ENCODE measurements around the gene APP.
A peak's percentile ranks its signal among the peaks of the same experiment; 100 is the strongest.

APP gene

GRCh38 chr21:25974964-25975363 is 195.6 kb downstream of the APP start:
- H3K9me3 ChIP-seq (ENCODE audit: control insufficient read depth, insufficient read depth, low read length), result no peaks in the 10 kb centered on the region
- no peaks in the 10 kb centered on the region for H3K36me3 ChIP-seq (ENCODE audit: control insufficient read depth, low read length)

GRCh38 chr21:25970254-25970930 is 200.2 kb downstream of the APP start:
- H3K9me3 ChIP-seq (ENCODE audit: control insufficient read depth, insufficient read depth, low read length), result no peaks in the 10 kb centered on the region; the same call in 1 of the 2 replicates
- H3K27me3 ChIP-seq (ENCODE audit: control insufficient read depth, low read length), result no peaks in the 10 kb centered on the region
- peaks cover 5% of the 10 kb centered on the region; the same call in 1 of the 2 replicates for H3K36me3 ChIP-seq (ENCODE audit: control insufficient read depth, low read length)
- TF ChIP-seq EZH2phosphoT487 (IDR thresholded peaks at IDR 0.05; ENCODE audit: borderline replicate concordance, low read length), result no peak
- TF ChIP-seq CTCF (IDR thresholded peaks at IDR 0.05; ENCODE audit: low read depth, low read length, poor library complexity, severe bottlenecking), result no peak
- H3K27ac ChIP-seq (ENCODE audit: low read depth, low read length), result no peak overlapping the region
- H3K4me3 ChIP-seq (ENCODE audit: low read length), result no peak overlapping the region
- no peaks in the 10 kb centered on the region for H3K79me2 ChIP-seq (ENCODE audit: control insufficient read depth, low read length)
- no peaks in the 10 kb centered on the region for H4K20me1 ChIP-seq (ENCODE audit: control insufficient read depth, insufficient read depth, low read depth, low read length)
- no peak overlapping the region for H3K4me2 ChIP-seq (ENCODE audit: low read length)
- no peaks in the 10 kb centered on the region for H3K9me2 ChIP-seq (replicated peaks; ENCODE audit: control insufficient read depth, low read length)
- no peaks in the 10 kb centered on the region for H3F3A ChIP-seq (ENCODE audit: control insufficient read depth, insufficient read depth)
- peaks cover 21% of the 10 kb centered on the region for H3K4me1 ChIP-seq (ENCODE audit: control insufficient read depth, low read length)

More at GRCh38 chr21:25974964-25975363, 195.6 kb downstream of the APP start:
- Histone ChIP-seq H3K4me1 (ENCODE audit: control insufficient read depth, low read length) (peaks cover 2% of the 10 kb centered on the region; the same call in 1 of the 2 replicates), H3K79me2 (ENCODE audit: control insufficient read depth, low read length) (no peaks in the 10 kb centered on the region), H3K4me2 (ENCODE audit: low read length) (no peak overlapping the region), H3K27me3 (ENCODE audit: control insufficient read depth, low read length) (no peaks in the 10 kb centered on the region), H3K4me3 (ENCODE audit: low read length) (no peak overlapping the region), H3F3A (ENCODE audit: control insufficient read depth, insufficient read depth) (no peaks in the 10 kb centered on the region), H3K27ac (ENCODE audit: low read depth, low read length) (no peak overlapping the region), H4K20me1 (ENCODE audit: control insufficient read depth, insufficient read depth, low read depth, low read length) (no peaks in the 10 kb centered on the region), H3K9me2 (replicated peaks; ENCODE audit: control insufficient read depth, low read length) (no peaks in the 10 kb centered on the region)
- TF ChIP-seq EZH2phosphoT487 (IDR thresholded peaks at IDR 0.05; ENCODE audit: borderline replicate concordance, low read length) (no peak), CTCF (IDR thresholded peaks at IDR 0.05; ENCODE audit: low read depth, low read length, poor library complexity, severe bottlenecking) (no peak)

DNA sequence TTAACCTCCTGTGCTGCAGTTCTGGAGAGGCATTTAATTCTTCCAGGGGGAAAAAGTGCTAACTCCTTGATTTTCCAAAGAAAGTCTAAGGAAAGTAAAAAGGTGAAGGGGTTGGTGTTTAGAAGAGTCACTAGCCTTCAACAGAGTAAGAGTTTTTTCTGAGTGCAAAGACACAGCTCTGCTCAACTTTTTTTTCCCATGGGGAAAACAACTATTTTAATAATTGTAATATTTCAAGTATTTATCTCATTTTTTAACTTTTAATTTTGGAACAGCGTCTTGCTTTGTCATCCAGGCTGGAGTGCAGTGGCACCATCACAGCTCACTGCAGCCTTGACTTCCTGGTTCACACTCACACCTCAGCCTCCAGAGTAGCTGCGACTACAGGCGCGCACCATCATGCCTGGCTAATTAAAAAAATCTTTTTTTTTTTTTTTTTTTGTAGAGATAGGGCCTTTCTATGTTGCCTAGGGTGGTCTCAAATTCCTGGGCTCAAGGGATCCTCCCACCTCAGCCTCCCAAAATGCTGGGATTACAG is 202.6 kb downstream of the APP start:
- Histone ChIP-seq H3K36me3 (ENCODE audit: control insufficient read depth, low read length) (peaks cover 5% of the 10 kb centered on the region; the same call in 1 of the 2 replicates), H3K27me3 (ENCODE audit: control insufficient read depth, low read length) (no peaks in the 10 kb centered on the region), H3K9me3 (ENCODE audit: control insufficient read depth, insufficient read depth, low read length) (no peaks in the 10 kb centered on the region; the same call in 1 of the 2 replicates), H4K20me1 (ENCODE audit: control insufficient read depth, insufficient read depth, low read depth, low read length) (no peaks in the 10 kb centered on the region), H3K4me1 (ENCODE audit: control insufficient read depth, low read length) (peaks cover 21% of the 10 kb centered on the region), H3K79me2 (ENCODE audit: control insufficient read depth, low read length) (no peaks in the 10 kb centered on the region), H3K9me2 (replicated peaks; ENCODE audit: control insufficient read depth, low read length) (no peaks in the 10 kb centered on the region), H3F3A (ENCODE audit: control insufficient read depth, insufficient read depth) (no peaks in the 10 kb centered on the region), H3K27ac (ENCODE audit: low read depth, low read length) (peak overlapping the region; percentile 80), H3K4me3 (ENCODE audit: low read length) (peak overlapping the region; percentile 56), H3K4me2 (ENCODE audit: low read length) (peak overlapping the region; percentile 61)
- TF ChIP-seq EZH2phosphoT487 (IDR thresholded peaks at IDR 0.05; ENCODE audit: borderline replicate concordance, low read length) (no peak), CTCF (IDR thresholded peaks at IDR 0.05; ENCODE audit: low read depth, low read length, poor library complexity, severe bottlenecking) (no peak)

All from DOHH2 (cell line).